ENCODE results near the gene MACROD2.

GRCh38 chr20:15991279-15991678 is 1996.0 kb downstream of the MACROD2 start:
- TF ChIP-seq CTCF (tag by site-specific recombination; IDR thresholded peaks at IDR 0.05) (no peak), ZNF660 (tag by site-specific recombination; IDR thresholded peaks at IDR 0.05) (no peak), GLI4 (tag by site-specific recombination; IDR thresholded peaks at IDR 0.05) (no peak), ZNF76 (tag by site-specific recombination; IDR thresholded peaks at IDR 0.05; ENCODE audit: borderline replicate concordance, low read depth) (no peak), ZBTB11 (tag by site-specific recombination; conservative IDR thresholded peaks at IDR 0.05; ENCODE audit: low read depth) (no peak)
